ELF-1 (cell line): ENCODE measurements around the gene LZTR1.

ENCODE experiments used
- DNase-seq: peaks from one replicate; pipeline ENCODE4 v3.0.0-alpha.2; 2016; ENCODE audit warnings: low read depth, low spot score

Gene LZTR1

GRCh38 chr22:20951151-20951931 is 30.8 kb upstream of the LZTR1 start:
- DNase-seq: no peak

- peak; percentile 35 for DNase-seq
Measured at GRCh38 chr22:20951932-20952380, 30.1 kb upstream of the LZTR1 start.

- no peak for DNase-seq
Measured at GRCh38 chr22:20952544-20953341, 29.4 kb upstream of the LZTR1 start.

- DNase-seq: no peak
Measured at GRCh38 chr22:20953342-20953608, 28.8 kb upstream of the LZTR1 start.

DNA sequence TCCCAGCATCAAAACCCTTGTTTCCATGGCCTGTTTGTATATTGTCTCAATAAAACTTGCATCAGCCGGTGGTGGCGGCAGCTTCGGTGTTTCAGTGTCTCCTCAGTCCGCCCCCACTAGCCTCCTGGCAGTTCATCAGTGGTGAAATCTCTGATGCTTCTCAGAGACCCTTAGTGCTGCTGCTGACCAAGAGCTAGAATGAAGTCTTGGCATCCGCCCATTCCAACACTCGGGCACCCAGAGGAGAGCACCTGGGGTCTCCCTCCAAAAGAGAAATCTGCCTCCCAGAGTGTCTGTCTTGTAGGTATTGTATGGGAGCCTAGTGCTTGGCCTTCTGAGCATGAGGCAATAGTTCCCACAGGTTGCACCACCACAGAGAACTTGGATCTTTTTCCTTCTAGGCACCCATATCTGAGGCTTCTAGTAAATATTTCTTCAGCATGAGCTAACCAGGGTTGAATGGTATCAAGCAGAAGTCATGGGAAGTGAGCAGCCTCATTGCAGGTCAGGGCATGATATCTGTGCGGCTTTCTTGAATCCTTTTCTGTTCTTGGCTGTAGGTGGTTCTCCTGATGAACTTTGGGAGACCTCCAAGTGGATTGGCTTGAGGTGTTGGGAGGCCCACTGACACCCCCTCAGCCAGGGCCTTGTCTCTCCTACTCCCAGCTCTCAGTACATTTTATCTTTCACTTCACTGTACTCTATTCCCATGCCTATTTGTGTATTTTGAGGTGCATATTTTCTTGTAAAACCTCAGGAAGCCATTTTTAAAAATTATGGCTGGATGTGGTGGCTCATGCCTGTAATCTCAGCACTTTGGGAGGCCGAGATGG is 28.2 kb upstream of the LZTR1 start:
- DNase-seq: no peak

DNA sequence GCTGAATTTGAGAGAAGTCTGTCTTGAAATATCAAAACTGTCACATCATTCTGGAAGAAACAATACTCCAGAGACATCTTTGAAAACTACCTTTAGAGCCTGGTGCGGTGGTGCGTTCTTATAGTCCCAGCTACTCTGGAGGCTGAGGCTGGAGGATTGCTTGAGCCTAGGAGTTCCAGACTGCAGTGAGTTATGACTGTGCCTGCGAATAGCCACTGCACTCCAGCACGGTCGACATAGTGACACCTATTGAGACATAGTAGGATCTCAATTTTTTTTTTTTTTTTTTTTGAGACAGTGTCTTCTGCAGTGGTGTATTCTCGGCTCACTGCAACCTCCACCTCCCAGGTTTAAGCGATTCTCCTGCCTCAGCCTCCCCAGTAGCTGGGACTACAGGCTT is 26.5 kb upstream of the LZTR1 start:
- no peak for DNase-seq

GRCh38 chr22:20956258-20957101 is 25.6 kb upstream of the LZTR1 start:
- peak; percentile 93 for DNase-seq

DNA sequence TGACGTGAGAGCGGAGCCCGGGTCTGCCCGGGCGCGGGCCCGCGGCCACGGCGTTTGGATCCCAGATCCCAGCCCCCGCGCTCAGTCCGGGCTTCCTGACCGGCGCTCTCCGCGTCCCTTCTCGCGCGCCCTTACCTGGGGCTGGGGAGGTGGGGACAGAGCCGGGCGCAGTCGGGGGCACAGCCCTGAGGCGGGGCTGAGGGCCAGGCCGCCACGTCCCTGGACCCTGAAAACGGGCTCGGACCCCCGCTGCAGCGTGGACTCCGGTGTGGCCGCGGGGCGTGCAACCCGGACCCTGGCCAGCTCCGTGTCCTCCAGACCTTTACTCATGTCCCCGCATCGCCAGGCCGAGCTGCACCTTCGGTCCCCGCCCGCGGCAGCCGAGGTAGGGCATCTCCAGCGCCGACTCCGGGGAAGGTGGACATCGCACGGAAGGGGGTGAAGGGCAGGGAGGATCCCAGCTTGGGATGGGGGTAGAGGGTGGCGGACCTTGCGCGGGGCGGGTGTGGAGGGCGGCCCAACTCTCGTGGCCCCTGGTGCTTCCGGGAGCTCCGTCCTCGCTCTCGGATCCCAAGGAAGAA is 24.9 kb upstream of the LZTR1 start:
- no peak for DNase-seq

GRCh38 chr22:20957683-20958431 is 24.2 kb upstream of the LZTR1 start:
- DNase-seq: peak; percentile 45

DNA sequence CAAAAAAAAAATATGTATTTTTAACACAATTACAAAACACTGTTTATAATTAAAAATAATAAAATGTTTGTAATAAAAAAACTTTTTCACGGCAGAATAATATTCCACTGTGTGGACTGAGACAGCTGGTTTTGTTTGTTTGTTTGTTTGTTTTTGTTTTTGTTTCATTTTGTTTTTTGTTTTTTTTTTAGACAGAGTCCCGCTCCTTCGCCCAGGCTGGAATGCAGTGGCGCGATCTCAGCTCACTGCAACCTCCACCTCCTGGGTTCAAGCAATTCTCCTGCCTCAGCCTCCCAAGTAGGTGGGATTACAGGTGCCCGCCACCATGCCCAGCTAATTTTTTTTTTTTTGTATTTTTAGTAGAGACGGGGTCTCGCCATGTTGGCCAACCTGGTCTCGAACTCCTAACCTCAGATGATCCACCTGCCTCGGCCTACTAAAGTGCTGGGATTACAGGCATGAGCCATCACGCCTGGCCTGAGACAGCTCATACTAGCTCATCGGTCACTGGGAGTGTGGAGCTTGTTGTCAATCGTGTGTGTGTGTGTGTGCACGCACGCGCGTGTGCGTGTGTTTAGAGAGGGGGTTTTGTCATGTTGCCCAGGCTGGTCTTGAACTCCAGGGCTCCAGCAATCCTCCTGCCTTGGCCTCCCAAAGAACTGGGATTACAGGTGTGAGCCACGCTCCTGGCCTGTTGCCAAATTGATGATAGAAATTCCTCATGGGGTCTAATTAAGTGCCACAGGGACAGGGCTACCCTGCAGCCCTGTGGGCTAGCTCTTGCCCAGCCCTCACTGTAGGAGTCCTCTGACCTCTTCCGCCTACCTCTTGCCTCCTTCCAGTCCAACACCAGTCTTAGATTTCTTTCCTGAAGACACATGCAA is 22.3 kb upstream of the LZTR1 start:
- no peak for DNase-seq

- no peak for DNase-seq
Measured at GRCh38 chr22:20960609-20961008, 21.5 kb upstream of the LZTR1 start.

GRCh38 chr22:20962491-20962945 is 19.6 kb upstream of the LZTR1 start:
- no peak for DNase-seq

GRCh38 chr22:20963201-20964052 is 18.7 kb upstream of the LZTR1 start:
- DNase-seq: no peak

GRCh38 chr22:20964090-20964798 is 17.9 kb upstream of the LZTR1 start:
- no peak for DNase-seq

DNA sequence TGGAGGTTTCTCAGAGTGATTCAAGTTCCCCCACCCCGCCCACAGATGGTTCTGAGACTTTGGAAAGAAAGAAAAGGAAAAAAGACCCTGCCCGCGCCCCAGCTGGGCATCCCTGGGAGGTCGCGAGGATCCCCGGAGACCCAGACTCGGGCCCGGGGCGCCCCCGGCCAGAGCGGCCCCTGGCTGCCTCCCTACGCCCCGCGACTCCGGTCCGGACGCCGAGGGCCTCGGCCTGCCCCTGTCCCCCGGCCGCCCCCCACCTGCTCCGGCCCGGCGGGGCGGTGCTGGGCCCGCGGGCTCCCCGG is 17.3 kb upstream of the LZTR1 start:
- DNase-seq: no peak

DNA sequence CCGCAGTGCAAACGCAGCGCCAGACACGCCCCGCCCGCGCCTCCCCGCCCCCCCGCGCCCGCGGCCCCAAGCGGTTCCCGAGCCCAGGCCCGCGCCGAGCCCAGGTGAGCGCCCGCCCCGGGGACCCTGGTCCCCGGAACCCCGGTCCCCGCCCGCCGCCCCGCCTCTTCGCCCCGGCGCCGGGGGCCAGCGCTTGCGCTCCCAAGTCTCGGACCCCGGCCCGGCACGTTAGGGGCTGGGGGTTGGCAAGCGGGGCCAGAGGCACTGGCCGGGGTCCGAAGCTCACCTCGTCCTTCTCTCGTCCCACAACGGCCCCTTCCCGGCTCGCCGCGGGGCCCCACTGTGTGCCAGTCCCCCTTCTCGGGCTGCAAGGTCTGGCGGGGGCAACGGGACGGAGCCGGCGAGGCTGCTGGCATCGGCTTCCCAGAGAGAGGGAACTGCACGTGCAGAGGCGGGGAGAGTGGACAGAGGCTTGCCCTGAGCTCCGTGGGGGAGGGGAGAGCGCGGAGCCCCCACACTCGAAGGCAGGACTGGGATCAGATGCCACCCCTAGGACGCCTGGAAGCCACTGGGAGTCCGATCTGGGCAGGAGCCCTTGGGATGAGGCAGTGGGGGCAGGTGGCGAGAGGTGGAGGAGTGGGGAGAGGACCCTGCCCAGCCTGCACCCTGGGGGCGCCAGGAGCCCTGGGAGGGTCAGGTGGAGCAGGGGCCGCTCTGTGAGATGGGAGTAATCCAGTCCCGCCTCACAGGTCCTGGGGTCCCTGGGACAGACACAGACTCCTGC is 16.8 kb upstream of the LZTR1 start:
- DNase-seq: no peak
